Measurements from ENCODE around the gene ZP1.
"Not testable (repeated sequence)": the region's sequence is repeated elsewhere in the genome, so short reads cannot be mapped to it uniquely, and the experiment has no call there.

ZP1 gene

GRCh38 chr11:60906132-60906972, 39.0 kb downstream of the ZP1 start, which contains the start of gene PRPF19 (continued):
- TF ChIP-seq CTCF (tag by site-specific recombination; IDR thresholded peaks at IDR 0.05) (0 out of 2 replicates have a peak, but pooled peaks have one; percentile 18), PRDM10 (tag by site-specific recombination; IDR thresholded peaks at IDR 0.05) (peak; percentile 46), SP3 (tag by site-specific recombination; IDR thresholded peaks at IDR 0.05) (peak; percentile 26; the same call in 1 of the 2 replicates), REPIN1 (tag by site-specific recombination; IDR thresholded peaks at IDR 0.05; ENCODE audit: low read depth) (no peak), ZBTB11 (tag by site-specific recombination; conservative IDR thresholded peaks at IDR 0.05; ENCODE audit: low read depth) (peak; percentile 90)

GRCh38 chr11:60908803-60909202, 41.5 kb downstream of the ZP1 start:
- TF ChIP-seq ZNF280D (tag by site-specific recombination; IDR thresholded peaks at IDR 0.05) (no peak), SCRT1 (tag by site-specific recombination; IDR thresholded peaks at IDR 0.05; ENCODE audit: borderline replicate concordance) (no peak), ZNF530 (tag by site-specific recombination; IDR thresholded peaks at IDR 0.05; ENCODE audit: low read depth) (peak; percentile 93)
- Histone ChIP-seq H3K36me3 (ENCODE audit: control insufficient read depth in 2 of 2, insufficient read depth in 1 of 2, low read length in 2 of 2) (peaks cover 0 to 10% of the 10 kb centered on the region in 2 experiments; a peak in 1 of 3 replicates), H3K9me3 (ENCODE audit: control insufficient read depth, insufficient read depth, low read depth, low read length) (no peaks in the 10 kb centered on the region), H3K4me1 (ENCODE audit: control insufficient read depth, insufficient read depth, low read length) (no peaks in the 10 kb centered on the region; the same call in 1 of the 2 replicates), H3K27ac (ENCODE audit: extremely low read depth, low read depth, low read length) (no peak overlapping the region), H3K4me3 (ENCODE audit: low read depth, low read length) (no peak overlapping the region)
- ChIA-PET CTCF (interaction anchor here (0.6 to 2.2 kb wide), 4 partner anchors 10 to 213 kb away, joined by 3 to 9 read pairs (median 4); no protein-coding TSS in a partner anchor), POLR2A (no interaction called here)

- CTCF ChIA-PET; H3K36me3 ChIP-seq (ENCODE audit: control insufficient read depth in 2 of 2, insufficient read depth in 1 of 2, low read length in 2 of 2); H3K9me3 ChIP-seq (ENCODE audit: control insufficient read depth, insufficient read depth, low read depth, low read length); POLR2A ChIA-PET; H3K4me1 ChIP-seq (ENCODE audit: control insufficient read depth, insufficient read depth, low read length); H3K27ac ChIP-seq (ENCODE audit: extremely low read depth, low read depth, low read length); H3K4me3 ChIP-seq (ENCODE audit: low read depth, low read length): not testable (repeated sequence)
Measured at GRCh38 chr11:60909680-60910280, 42.4 kb downstream of the ZP1 start.

Measured in HEK293 (cell line).